Left kidney (tissue), 8 donors: ENCODE results near the gene FGD6. TPM values are rescaled to one million over a fixed set of nuclear protein-coding genes. Genes with fewer than 3 reads are reported as not detected.
"Not testable (repeated sequence)": the region's sequence is repeated elsewhere in the genome, so short reads cannot be mapped to it uniquely, and the experiment has no call there.

ENCODE experiments used
- DNase-seq: peaks from one replicate; pipeline ENCODE4 v3.0.0-alpha.2; 2013
- long read RNA-seq, 8 donors: transcript quantifications; one replicate each; lab custom pipeline, GENCODE V29; 2026
- polyA plus RNA-seq: library from polyadenylated mRNA; unstranded; fragments of 120-200 nt; gene quantifications from one replicate; pipeline ENCODE4 v1.2.1, GENCODE V29; 2013; ENCODE audit not compliant: insufficient read length

Gene FGD6
- 13.9 TPM for polyA plus RNA-seq
- long read RNA-seq, donor 1, full-length matches to known transcripts, result 2 of 2 reads
- long read RNA-seq, donor 1, partial matches to known transcripts, result 0 of 2 reads
- long read RNA-seq, donor 1, other reads (novel, unspliced or antisense), result 0 of 2 reads
- long read RNA-seq, donor 2, result 0 reads
- long read RNA-seq, donor 3, result 0 reads
- long read RNA-seq, donor 4, result 0 reads
- long read RNA-seq, donor 5, full-length matches to known transcripts, result 2 of 2 reads
- long read RNA-seq, donor 5, partial matches to known transcripts, result 0 of 2 reads
- long read RNA-seq, donor 5, other reads (novel, unspliced or antisense), result 0 of 2 reads
- long read RNA-seq, donor 6, result 0 reads
- long read RNA-seq, donor 7, partial matches to known transcripts, result 5 of 5 reads
- long read RNA-seq, donor 7, other reads (novel, unspliced or antisense), result 0 of 5 reads
- long read RNA-seq, donor 8, full-length matches to known transcripts, result 1 of 1 reads
- long read RNA-seq, donor 8, partial matches to known transcripts, result 0 of 1 reads
- long read RNA-seq, donor 8, other reads (novel, unspliced or antisense), result 0 of 1 reads

GRCh38 chr12:95217377-95218149 lies at the start of gene FGD6, which contains the start of gene VEZT:
Gene FGD6 (minus strand): TSS chr12:95217467. CDS start chr12:95217240, 227 bp downstream.
Gene VEZT (plus strand): TSS chr12:95217807. CDS start chr12:95217851, 44 bp downstream.
- peak; percentile 99 for DNase-seq

GRCh38 chr12:95266254-95266653 lies 49.0 kb upstream of the FGD6 start:
- DNase-seq, result no peak

GRCh38 chr12:95265765-95266164 lies 48.5 kb upstream of the FGD6 start:
- no peak for DNase-seq

GRCh38 chr12:95262808-95263207 lies 45.5 kb upstream of the FGD6 start:
- DNase-seq, result no peak

- no peak for DNase-seq
Measured at GRCh38 chr12:95261109-95261508, 43.8 kb upstream of the FGD6 start.

GRCh38 chr12:95259368-95259767 lies 42.1 kb upstream of the FGD6 start:
- DNase-seq, result no peak

GRCh38 chr12:95258803-95259202 lies 41.5 kb upstream of the FGD6 start:
- DNase-seq, result no peak

- no peak for DNase-seq
Measured at GRCh38 chr12:95258151-95258550, 40.9 kb upstream of the FGD6 start.

GRCh38 chr12:95257541-95257940 lies 40.3 kb upstream of the FGD6 start:
- no peak for DNase-seq

GRCh38 chr12:95253386-95253785 lies 36.1 kb upstream of the FGD6 start:
- DNase-seq, result no peak

GRCh38 chr12:95248604-95249360 lies 31.5 kb upstream of the FGD6 start:
- peak; percentile 70 for DNase-seq

- no peak for DNase-seq
Measured at GRCh38 chr12:95248095-95248494, 30.8 kb upstream of the FGD6 start.

- no peak for DNase-seq
Measured at GRCh38 chr12:95244350-95244749, 27.1 kb upstream of the FGD6 start.

- no peak for DNase-seq
Measured at GRCh38 chr12:95243497-95244183, 26.4 kb upstream of the FGD6 start.

- no peak for DNase-seq
Measured at GRCh38 chr12:95241761-95242506, 24.7 kb upstream of the FGD6 start.

- DNase-seq, result not testable (repeated sequence)
Measured at GRCh38 chr12:95241138-95241537, 23.9 kb upstream of the FGD6 start.

GRCh38 chr12:95240556-95240955 lies 23.3 kb upstream of the FGD6 start:
- no peak for DNase-seq

- not testable (repeated sequence) for DNase-seq
Measured at GRCh38 chr12:95239835-95240234, 22.6 kb upstream of the FGD6 start.

- DNase-seq, result no peak
Measured at GRCh38 chr12:95239216-95239615, 21.9 kb upstream of the FGD6 start.

GRCh38 chr12:95238150-95238549 lies 20.9 kb upstream of the FGD6 start:
- DNase-seq, result no peak

- no peak for DNase-seq
Measured at GRCh38 chr12:95237315-95237714, 20.0 kb upstream of the FGD6 start.
